Stimulated activated memory B cell treated with anti-CD40 and anti-IgM and Interleukin-4, amounts not matched to agents 10 μg/mL and 1 μg/mL and 100 μg/mL, for 72 hours (primary cell): ENCODE results near the gene HSFX3.
"Not testable (repeated sequence)": the region's sequence is repeated elsewhere in the genome, so short reads cannot be mapped to it uniquely, and the experiment has no call there.

ENCODE experiments used
- ATAC-seq: fragments of 150-1000 bp; cut with Tn5 transposase; 2 replicates; pipeline ENCODE4 v1.10.0; 2021
- H3K27ac Mint-ChIP-seq: one replicate; pipeline ENCODE4 v1.8.0; 2022; ENCODE audit warnings: mild to moderate bottlenecking, mixed read lengths
- H3K27me3 Mint-ChIP-seq: one replicate; pipeline ENCODE4 v1.8.0; 2022; ENCODE audit warnings: mixed read lengths
- H3K36me3 Mint-ChIP-seq: one replicate; pipeline ENCODE4 v1.8.0; 2022; ENCODE audit warnings: mixed read lengths
- H3K4me1 Mint-ChIP-seq: one replicate; pipeline ENCODE4 v1.8.0; 2022; ENCODE audit warnings: mixed read lengths
- H3K4me3 Mint-ChIP-seq: one replicate; pipeline ENCODE4 v1.8.0; 2022; ENCODE audit warnings: mild to moderate bottlenecking, moderate library complexity, mixed read lengths
- H3K9me3 Mint-ChIP-seq: one replicate; pipeline ENCODE4 v1.8.0; 2022; ENCODE audit warnings: mixed read lengths

HSFX3 gene

GRCh38 chrX:149549701-149550100 is at the start of gene HSFX3:
HSFX3 (minus strand) TSS chrX:149549924; CDS start chrX:149549852, 72 bp downstream.
- H3K27ac Mint-ChIP-seq, H3K4me3 Mint-ChIP-seq, ATAC-seq, H3K4me1 Mint-ChIP-seq, H3K27me3 Mint-ChIP-seq, H3K36me3 Mint-ChIP-seq, H3K9me3 Mint-ChIP-seq: not testable (repeated sequence)

DNA sequence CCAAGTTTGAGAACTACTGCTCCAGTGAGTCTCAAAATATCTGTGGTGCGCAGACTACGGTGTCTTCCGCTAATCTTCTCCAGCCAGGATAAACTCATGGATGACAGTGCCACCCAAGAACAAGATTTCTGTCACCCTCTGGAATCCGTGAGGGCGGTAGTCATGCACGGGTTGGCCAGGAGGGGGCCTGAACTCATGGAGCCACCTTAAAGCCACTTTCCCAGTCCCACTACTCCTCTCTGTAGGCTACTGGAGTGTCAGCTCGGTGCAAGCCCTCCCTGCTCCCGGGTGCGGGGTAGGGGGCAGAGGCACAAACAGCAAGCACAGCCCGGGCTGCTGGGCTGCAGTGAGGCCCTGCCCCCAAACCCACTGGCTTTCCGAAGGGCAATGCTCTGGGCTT is 48.9 kb upstream of the HSFX3 start:
- H3K9me3 Mint-ChIP-seq, H3K27me3 Mint-ChIP-seq, H3K4me3 Mint-ChIP-seq, ATAC-seq, H3K4me1 Mint-ChIP-seq, H3K27ac Mint-ChIP-seq: not testable (repeated sequence)
- peaks cover 12% of the 10 kb centered on the region for H3K36me3 Mint-ChIP-seq

DNA sequence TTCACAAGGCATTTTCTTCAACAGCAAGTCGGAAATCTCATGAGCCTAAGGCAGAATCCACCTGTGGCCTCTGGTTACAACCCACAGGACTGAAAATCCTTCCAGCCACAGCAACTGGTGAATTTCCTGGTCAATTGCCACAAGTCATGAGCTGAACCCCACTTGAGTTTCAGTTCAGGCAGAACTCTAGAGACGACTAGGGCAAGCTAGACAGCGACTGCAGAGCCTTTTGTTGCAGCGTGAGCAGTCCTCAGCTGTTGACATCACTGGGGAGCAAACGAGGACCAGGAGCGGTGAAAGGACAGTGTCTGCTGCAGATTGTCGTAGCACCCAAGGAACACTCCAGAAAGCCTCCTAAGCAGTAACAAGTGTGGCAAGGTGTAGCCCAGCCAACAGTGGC is 46.2 kb upstream of the HSFX3 start:
- not testable (repeated sequence) for H3K27ac Mint-ChIP-seq, H3K36me3 Mint-ChIP-seq, H3K9me3 Mint-ChIP-seq, H3K4me3 Mint-ChIP-seq, H3K27me3 Mint-ChIP-seq, H3K4me1 Mint-ChIP-seq, ATAC-seq

- H3K27me3 Mint-ChIP-seq, H3K4me1 Mint-ChIP-seq, H3K4me3 Mint-ChIP-seq, H3K27ac Mint-ChIP-seq, H3K36me3 Mint-ChIP-seq, ATAC-seq, H3K9me3 Mint-ChIP-seq: not testable (repeated sequence)
These were observed 45.5 kb upstream of the HSFX3 start, which contains the start of gene HSFX2 for GRCh38 chrX:149595214-149595613. HSFX2 (minus strand) TSS chrX:149595314; CDS start chrX:149594700, 614 bp downstream.

GRCh38 chrX:149590993-149591392 is 41.3 kb upstream of the HSFX3 start:
- not testable (repeated sequence) for H3K27me3 Mint-ChIP-seq, H3K27ac Mint-ChIP-seq, ATAC-seq, H3K4me3 Mint-ChIP-seq, H3K9me3 Mint-ChIP-seq, H3K36me3 Mint-ChIP-seq, H3K4me1 Mint-ChIP-seq

DNA sequence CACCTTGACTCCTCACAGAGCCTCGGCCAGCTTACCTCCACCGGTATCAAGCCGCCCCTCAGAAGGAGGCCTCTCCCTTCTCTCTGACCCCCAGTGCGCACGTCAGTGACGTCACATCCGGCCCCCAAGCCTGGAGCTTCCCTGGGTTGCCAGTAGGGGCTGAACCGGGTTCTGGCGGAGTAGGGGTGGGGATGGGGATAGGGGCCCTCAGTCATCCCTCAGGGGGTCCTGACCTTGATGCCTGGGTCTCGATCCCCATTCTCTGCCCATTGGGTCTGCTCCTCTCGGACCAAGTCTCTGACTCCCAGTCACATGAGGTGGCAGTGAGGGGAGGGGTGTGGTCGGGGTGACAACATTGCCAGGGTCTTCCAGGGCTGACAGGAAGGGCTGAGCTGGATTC is 37.6 kb upstream of the HSFX3 start, which contains the start of gene MAGEA9B:
TSS of gene MAGEA9B (minus strand) at position 101 of the 400 bp plus-strand sequence. CDS start 4,280 bp downstream, outside the sequence.
- H3K27me3 Mint-ChIP-seq, H3K4me1 Mint-ChIP-seq, H3K36me3 Mint-ChIP-seq, H3K27ac Mint-ChIP-seq, H3K4me3 Mint-ChIP-seq, ATAC-seq, H3K9me3 Mint-ChIP-seq: not testable (repeated sequence)

- not testable (repeated sequence) for H3K9me3 Mint-ChIP-seq, H3K36me3 Mint-ChIP-seq, H3K4me3 Mint-ChIP-seq, H3K4me1 Mint-ChIP-seq, ATAC-seq, H3K27ac Mint-ChIP-seq, H3K27me3 Mint-ChIP-seq
These were observed 35.9 kb upstream of the HSFX3 start for GRCh38 chrX:149585631-149586030.

- not testable (repeated sequence) for H3K36me3 Mint-ChIP-seq, H3K4me1 Mint-ChIP-seq, H3K9me3 Mint-ChIP-seq, H3K4me3 Mint-ChIP-seq, H3K27me3 Mint-ChIP-seq, H3K27ac Mint-ChIP-seq
- ATAC-seq, result peak; percentile 91
These were observed 23.7 kb upstream of the HSFX3 start for GRCh38 chrX:149573456-149573855.

GRCh38 chrX:149572743-149573142 is 23.0 kb upstream of the HSFX3 start:
- Mint-ChIP-seq H3K9me3 (no peaks in the 10 kb centered on the region), H3K36me3 (no peaks in the 10 kb centered on the region), H3K4me3 (no peak overlapping the region), H3K27ac (no peak overlapping the region), H3K27me3 (no peaks in the 10 kb centered on the region), H3K4me1 (no peaks in the 10 kb centered on the region)
- no peak for ATAC-seq

- no peaks in the 10 kb centered on the region for H3K36me3 Mint-ChIP-seq
- H3K27me3 Mint-ChIP-seq, result no peaks in the 10 kb centered on the region
- no peak for ATAC-seq
- H3K4me3 Mint-ChIP-seq, result no peak overlapping the region
- no peaks in the 10 kb centered on the region for H3K4me1 Mint-ChIP-seq
- H3K9me3 Mint-ChIP-seq, result no peaks in the 10 kb centered on the region
- H3K27ac Mint-ChIP-seq, result no peak overlapping the region
These were observed 22.0 kb upstream of the HSFX3 start for GRCh38 chrX:149571770-149572169.

DNA sequence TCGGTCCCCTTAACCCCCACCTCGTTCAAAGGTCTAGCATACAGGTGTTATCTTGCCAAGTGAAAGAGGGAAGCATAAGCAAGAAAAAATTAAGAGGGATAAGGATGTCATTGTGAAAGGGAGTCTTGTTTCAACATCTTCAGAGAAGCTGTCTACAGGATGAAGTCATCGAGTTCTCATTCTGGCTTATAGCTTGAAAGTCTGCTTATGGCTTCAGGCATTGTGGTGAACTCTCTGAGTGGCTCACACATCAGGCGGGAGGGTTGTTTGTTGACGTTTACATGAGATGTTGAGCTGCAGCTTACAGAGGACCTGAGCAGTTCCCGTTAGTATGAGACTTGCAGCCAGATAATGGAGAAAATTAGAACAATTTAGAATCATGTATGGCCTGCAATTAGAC is 20.9 kb upstream of the HSFX3 start:
- no peaks in the 10 kb centered on the region for H3K36me3 Mint-ChIP-seq
- no peak for ATAC-seq
- no peaks in the 10 kb centered on the region for H3K27me3 Mint-ChIP-seq
- H3K4me1 Mint-ChIP-seq, result no peaks in the 10 kb centered on the region
- no peak overlapping the region for H3K4me3 Mint-ChIP-seq
- no peaks in the 10 kb centered on the region for H3K9me3 Mint-ChIP-seq
- no peak overlapping the region for H3K27ac Mint-ChIP-seq

DNA sequence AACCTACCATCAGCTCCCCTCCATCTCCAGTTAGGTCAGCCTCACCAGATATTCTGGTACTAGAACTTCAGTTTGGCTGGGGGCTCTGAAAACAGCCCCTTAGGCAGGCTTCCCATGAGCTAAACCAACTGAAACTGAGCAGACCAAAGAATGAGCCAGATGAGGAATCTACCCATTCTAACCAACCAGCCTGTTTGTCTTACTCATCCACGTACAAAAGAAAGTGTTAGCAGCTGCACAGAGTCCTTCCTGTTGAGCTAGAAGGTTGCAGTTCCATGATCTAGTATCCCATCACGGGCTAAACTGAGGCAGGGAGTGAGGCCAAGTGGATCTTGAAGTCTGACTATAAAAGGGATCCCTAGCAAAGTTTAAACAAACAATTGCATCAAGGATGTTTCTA is 20.0 kb upstream of the HSFX3 start:
- no peaks in the 10 kb centered on the region for H3K4me1 Mint-ChIP-seq
- no peaks in the 10 kb centered on the region for H3K36me3 Mint-ChIP-seq
- no peak overlapping the region for H3K27ac Mint-ChIP-seq
- no peaks in the 10 kb centered on the region for H3K9me3 Mint-ChIP-seq
- no peak for ATAC-seq
- H3K4me3 Mint-ChIP-seq, result no peak overlapping the region
- H3K27me3 Mint-ChIP-seq, result no peaks in the 10 kb centered on the region

- Mint-ChIP-seq H3K4me3 (no peak overlapping the region), H3K36me3 (no peaks in the 10 kb centered on the region), H3K4me1 (no peaks in the 10 kb centered on the region), H3K9me3 (no peaks in the 10 kb centered on the region), H3K27ac (no peak overlapping the region), H3K27me3 (no peaks in the 10 kb centered on the region)
- ATAC-seq, result no peak
These were observed 19.1 kb upstream of the HSFX3 start for GRCh38 chrX:149568701-149569296.

- H3K27ac Mint-ChIP-seq, result no peak overlapping the region
- no peaks in the 10 kb centered on the region for H3K4me1 Mint-ChIP-seq
- H3K4me3 Mint-ChIP-seq, result no peak overlapping the region
- H3K27me3 Mint-ChIP-seq, result no peaks in the 10 kb centered on the region
- ATAC-seq, result no peak
- H3K9me3 Mint-ChIP-seq, result no peaks in the 10 kb centered on the region
- no peaks in the 10 kb centered on the region for H3K36me3 Mint-ChIP-seq
These were observed 18.1 kb upstream of the HSFX3 start for GRCh38 chrX:149567621-149568417.

DNA sequence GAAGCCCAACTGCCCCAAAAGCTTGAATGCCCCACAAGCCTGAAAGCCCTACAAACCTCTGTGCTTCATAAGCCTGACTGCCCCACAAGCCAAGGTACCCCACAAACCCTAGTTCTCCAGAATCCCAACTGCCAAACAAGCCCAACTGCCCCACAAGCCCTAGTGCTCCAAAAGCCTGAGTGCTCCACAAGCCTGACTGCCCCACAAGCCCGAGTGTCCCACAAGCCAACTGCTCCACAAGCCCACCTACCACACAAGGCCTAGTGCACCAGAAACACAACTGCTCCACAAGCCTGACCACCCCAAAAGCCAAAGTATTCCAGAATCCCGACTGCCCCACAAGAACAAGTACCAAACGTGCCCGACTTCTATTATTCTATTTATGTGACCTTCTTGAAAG is 13.6 kb upstream of the HSFX3 start:
- Mint-ChIP-seq H3K4me3 (no peak overlapping the region), H3K27me3 (no peaks in the 10 kb centered on the region), H3K36me3 (no peaks in the 10 kb centered on the region), H3K9me3 (no peaks in the 10 kb centered on the region), H3K27ac (no peak overlapping the region), H3K4me1 (no peaks in the 10 kb centered on the region)
- no peak for ATAC-seq

- H3K9me3 Mint-ChIP-seq, H3K27me3 Mint-ChIP-seq, H3K36me3 Mint-ChIP-seq, ATAC-seq, H3K4me3 Mint-ChIP-seq, H3K4me1 Mint-ChIP-seq, H3K27ac Mint-ChIP-seq: not testable (repeated sequence)
These were observed 5.5 kb upstream of the HSFX3 start for GRCh38 chrX:149555251-149555650.
